Osteoblast (primary cell): ENCODE results near the gene ANGPT4. TPM values are rescaled to one million over a fixed set of nuclear protein-coding genes. Genes with fewer than 3 reads are reported as not detected.

Experiments used
- DNase-seq: peaks from one replicate; pipeline ENCODE4 v3.0.0; 2011; ENCODE audit warnings: low spot score, mixed read lengths; ENCODE audit not compliant: insufficient read length; ENCODE audit errors: missing footprints
- H2AFZ ChIP-seq: 2 replicates; pipeline ENCODE4 v1.6.0; 2011; ENCODE audit warnings: mild to moderate bottlenecking, low read length
- H3K27ac ChIP-seq: 2 replicates; pipeline ENCODE4 v1.5.1; 2011; ENCODE audit warnings: mild to moderate bottlenecking, low read depth, low read length, moderate library complexity
- H3K27me3 ChIP-seq: 2 replicates; pipeline ENCODE4 v1.6.0; 2012; ENCODE audit warnings: mild to moderate bottlenecking, control low read depth, inconsistent platforms, low read length, moderate library complexity; ENCODE audit not compliant: insufficient read depth
- H3K36me3 ChIP-seq: 2 replicates; pipeline ENCODE4 v1.5.1; 2011; ENCODE audit warnings: mild to moderate bottlenecking, low read length, control low read depth, moderate library complexity; ENCODE audit not compliant: insufficient read depth
- H3K4me1 ChIP-seq: 2 replicates; pipeline ENCODE4 v1.5.1; 2011; ENCODE audit warnings: mild to moderate bottlenecking, low read length, control low read depth, moderate library complexity; ENCODE audit not compliant: insufficient read depth
- H3K4me2 ChIP-seq: 2 replicates; pipeline ENCODE4 v1.6.0; 2011; ENCODE audit warnings: mild to moderate bottlenecking, low read length; ENCODE audit not compliant: insufficient read depth
- H3K4me3 ChIP-seq: fragments of 200-600 bp; sonication (generic); 3 replicates; pipeline ENCODE4 v1.5.1; 2012; ENCODE audit warnings: mild to moderate bottlenecking, low read length, inconsistent platforms; ENCODE audit not compliant: insufficient read depth
- H3K79me2 ChIP-seq: 2 replicates; pipeline ENCODE4 v1.6.0; 2012; ENCODE audit warnings: mild to moderate bottlenecking, low read length, control low read depth, inconsistent platforms; ENCODE audit not compliant: insufficient read depth
- H3K9me3 ChIP-seq: 2 replicates; pipeline ENCODE4 v1.5.1; 2011; ENCODE audit warnings: low read depth, low read length, control low read depth
- H4K20me1 ChIP-seq: 2 replicates; pipeline ENCODE4 v1.6.0; 2012; ENCODE audit warnings: mild to moderate bottlenecking, low read length, control low read depth; ENCODE audit not compliant: insufficient read depth
- total RNA-seq: library from RNA; depleted of rRNA; stranded (reverse); fragments of >200 nt; gene quantifications from 2 replicates; pipeline ENCODE4 v1.2.3, GENCODE V29; 2012
- TF ChIP-seq, protein P1 (sequence below): IDR thresholded peaks from 2 replicates; pipeline ENCODE4 v1.5.1; 2011; ENCODE audit warnings: mild to moderate bottlenecking, low read depth, low read length, moderate library complexity; ENCODE audit errors: extremely low read depth

Gene ANGPT4
- total RNA-seq, 1 donor, result under 0.01 TPM

- Histone ChIP-seq H3K4me2 (no peak overlapping the region), H3K4me3 (no peak overlapping the region), H3K27me3 (no peaks in the 10 kb centered on the region), H3K27ac (no peak overlapping the region), H3K9me3 (no peaks in the 10 kb centered on the region), H4K20me1 (no peaks in the 10 kb centered on the region), H2AFZ (no peak overlapping the region), H3K79me2 (no peaks in the 10 kb centered on the region), H3K36me3 (no peaks in the 10 kb centered on the region), H3K4me1 (no peaks in the 10 kb centered on the region)
- no peak for DNase-seq
- TF ChIP-seq, protein P1, sequence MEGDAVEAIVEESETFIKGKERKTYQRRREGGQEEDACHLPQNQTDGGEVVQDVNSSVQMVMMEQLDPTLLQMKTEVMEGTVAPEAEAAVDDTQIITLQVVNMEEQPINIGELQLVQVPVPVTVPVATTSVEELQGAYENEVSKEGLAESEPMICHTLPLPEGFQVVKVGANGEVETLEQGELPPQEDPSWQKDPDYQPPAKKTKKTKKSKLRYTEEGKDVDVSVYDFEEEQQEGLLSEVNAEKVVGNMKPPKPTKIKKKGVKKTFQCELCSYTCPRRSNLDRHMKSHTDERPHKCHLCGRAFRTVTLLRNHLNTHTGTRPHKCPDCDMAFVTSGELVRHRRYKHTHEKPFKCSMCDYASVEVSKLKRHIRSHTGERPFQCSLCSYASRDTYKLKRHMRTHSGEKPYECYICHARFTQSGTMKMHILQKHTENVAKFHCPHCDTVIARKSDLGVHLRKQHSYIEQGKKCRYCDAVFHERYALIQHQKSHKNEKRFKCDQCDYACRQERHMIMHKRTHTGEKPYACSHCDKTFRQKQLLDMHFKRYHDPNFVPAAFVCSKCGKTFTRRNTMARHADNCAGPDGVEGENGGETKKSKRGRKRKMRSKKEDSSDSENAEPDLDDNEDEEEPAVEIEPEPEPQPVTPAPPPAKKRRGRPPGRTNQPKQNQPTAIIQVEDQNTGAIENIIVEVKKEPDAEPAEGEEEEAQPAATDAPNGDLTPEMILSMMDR, result no peak
Measured at GRCh38 chr20:875115-875514, 41.0 kb downstream of the ANGPT4 start.

DNA sequence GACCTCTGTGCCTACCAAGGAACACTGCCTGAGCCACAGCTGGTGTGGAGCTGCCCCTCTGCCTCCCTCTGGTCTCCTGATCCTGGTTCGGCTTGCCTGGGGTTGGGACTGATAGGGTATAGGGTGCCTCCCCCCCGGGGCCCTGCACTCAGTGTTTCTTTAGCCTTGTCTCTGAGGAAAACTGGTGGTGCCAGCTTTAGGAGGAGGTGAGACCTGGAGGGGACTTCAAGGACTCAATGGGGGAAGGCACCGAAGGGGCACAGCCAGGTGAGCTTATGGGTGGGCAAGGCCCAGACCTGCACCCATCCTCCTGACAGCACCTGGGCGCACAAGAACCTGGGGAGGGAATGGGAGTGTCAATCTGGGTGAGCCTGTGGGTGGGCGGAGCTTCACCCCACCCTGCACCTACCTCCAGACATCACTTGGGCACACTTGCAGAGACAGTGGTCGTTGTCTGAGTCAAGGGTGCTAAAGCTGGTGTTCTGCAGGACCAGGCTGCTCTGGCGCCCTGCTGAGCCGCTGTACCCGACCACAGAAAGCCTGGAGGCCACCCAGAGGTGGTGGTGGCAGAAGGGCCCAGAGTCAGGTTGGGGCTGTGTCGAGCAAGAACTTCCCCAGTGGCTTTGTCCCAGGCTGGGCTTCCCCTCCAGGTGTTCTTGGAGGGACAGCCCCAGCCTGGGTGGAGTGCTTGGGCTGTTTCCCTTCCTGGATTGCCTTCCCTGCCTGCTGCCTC is 42.1 kb downstream of the ANGPT4 start:
- no peaks in the 10 kb centered on the region for H3K79me2 ChIP-seq
- H3K36me3 ChIP-seq, result no peaks in the 10 kb centered on the region
- H3K27me3 ChIP-seq, result no peaks in the 10 kb centered on the region
- no peak overlapping the region for H2AFZ ChIP-seq
- H3K9me3 ChIP-seq, result no peaks in the 10 kb centered on the region
- H3K4me3 ChIP-seq, result no peak overlapping the region
- H3K27ac ChIP-seq, result no peak overlapping the region
- no peak for DNase-seq
- no peaks in the 10 kb centered on the region for H4K20me1 ChIP-seq
- H3K4me1 ChIP-seq, result no peaks in the 10 kb centered on the region
- TF ChIP-seq, protein P1, result no peak
- no peak overlapping the region for H3K4me2 ChIP-seq

DNA sequence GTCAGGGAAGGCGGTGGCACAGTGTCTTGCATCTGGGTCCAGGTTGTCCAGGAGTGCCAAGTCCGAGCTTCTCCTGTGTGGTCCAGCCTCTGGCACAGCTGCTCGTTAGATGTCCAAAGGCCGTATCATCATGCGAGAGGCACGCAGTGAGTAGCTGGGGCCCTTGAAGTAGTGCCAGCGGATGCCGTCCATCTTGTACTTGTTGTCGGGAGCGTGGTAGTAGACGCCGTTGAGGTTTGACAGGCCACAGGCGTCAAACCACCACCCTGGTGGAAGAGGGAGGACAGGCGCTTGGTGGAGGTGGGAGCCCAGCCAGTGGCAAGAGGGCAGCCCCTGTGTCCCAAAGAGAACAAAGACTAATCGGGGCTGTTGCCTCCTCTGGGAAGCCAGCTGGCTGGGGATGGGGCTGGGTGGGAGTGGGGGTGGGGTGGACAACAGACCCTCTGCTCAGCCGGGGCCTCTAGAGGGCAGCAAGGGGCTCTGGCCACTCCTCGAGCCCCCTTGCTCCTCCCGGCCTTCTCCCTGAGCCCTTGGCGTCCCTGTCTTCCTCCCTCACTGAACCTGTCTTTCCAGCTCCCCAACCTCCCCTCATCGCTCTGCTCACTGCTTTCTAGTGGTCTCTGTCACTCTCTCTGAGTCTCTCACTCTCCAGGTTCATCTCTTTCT is 43.1 kb downstream of the ANGPT4 start:
- Histone ChIP-seq H3K9me3 (no peaks in the 10 kb centered on the region), H3K79me2 (no peaks in the 10 kb centered on the region), H3K4me1 (no peaks in the 10 kb centered on the region), H3K36me3 (no peaks in the 10 kb centered on the region), H3K4me3 (no peak overlapping the region), H3K4me2 (no peak overlapping the region), H2AFZ (no peak overlapping the region), H4K20me1 (no peaks in the 10 kb centered on the region), H3K27me3 (no peaks in the 10 kb centered on the region), H3K27ac (no peak overlapping the region)
- DNase-seq, result no peak
- TF ChIP-seq, protein P1, result no peak

DNA sequence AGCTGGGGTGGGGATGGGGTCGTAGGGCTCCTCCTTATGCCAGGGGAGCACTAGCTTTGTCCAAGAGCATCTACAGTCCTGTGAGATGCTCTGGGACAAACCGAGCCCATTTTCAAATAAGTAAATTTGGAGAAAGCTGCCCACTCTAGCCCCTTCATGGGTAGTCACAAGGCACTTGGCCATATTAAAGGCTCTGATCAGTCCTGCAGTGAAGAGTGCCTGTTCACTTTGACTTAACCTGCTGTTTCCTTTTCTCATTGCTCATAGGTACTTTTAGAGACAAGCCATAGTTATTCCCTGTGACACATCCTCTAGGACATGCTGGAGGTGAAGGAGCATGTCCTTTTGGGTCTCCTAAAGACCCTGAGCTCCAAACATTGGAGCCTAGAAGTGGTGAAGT is 44.2 kb downstream of the ANGPT4 start:
- Histone ChIP-seq H3K4me2 (no peak overlapping the region), H3K79me2 (no peaks in the 10 kb centered on the region), H3K36me3 (no peaks in the 10 kb centered on the region), H2AFZ (no peak overlapping the region), H3K27me3 (no peaks in the 10 kb centered on the region), H4K20me1 (no peaks in the 10 kb centered on the region), H3K27ac (no peak overlapping the region), H3K4me3 (no peak overlapping the region), H3K4me1 (no peaks in the 10 kb centered on the region), H3K9me3 (no peaks in the 10 kb centered on the region)
- TF ChIP-seq, protein P1, result no peak
- no peak for DNase-seq
